ENCODE data around the gene METTL6.

METTL6 gene

DNA sequence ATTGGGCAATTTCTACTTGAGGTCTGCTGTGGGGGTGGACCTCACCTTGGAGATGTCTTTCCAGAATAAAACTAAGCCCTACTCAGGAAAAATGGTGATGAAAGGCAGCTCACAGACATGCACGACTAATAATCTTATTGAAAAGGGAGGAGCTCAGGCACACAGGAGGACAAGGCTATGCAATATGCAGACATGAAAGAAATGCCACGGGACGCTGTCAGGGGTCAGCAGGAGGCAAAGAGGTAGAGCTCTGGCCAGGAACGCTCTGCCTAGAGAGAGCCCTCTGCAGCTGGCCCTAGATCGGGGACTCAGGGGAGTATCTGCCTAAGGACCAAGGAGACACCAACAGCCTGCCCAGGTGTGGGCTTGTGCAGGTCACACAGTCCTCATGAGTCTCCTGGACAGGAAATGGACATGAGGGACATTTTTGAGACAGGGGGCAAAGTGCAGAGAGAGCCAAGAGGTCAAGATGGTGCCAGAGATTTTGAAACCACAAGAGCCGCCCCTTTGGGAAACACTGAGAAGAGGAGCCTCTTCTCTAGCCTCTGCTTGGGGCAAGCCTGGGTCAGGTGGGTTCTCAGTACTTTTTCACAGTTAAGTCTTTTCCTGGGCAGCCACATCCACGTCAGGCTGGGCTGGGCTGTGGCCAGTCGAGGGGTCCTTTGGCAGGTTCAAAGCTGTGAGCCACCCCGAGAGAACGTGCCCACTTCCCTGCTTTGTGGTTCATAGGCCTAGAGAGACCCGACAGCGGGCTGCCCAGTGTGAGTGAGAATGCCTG lies 23.3 kb upstream of the METTL6 start:
- TF ChIP-seq CTCF (IDR thresholded peaks at IDR 0.05; ENCODE audit: extremely low read depth, missing control alignments), result no peak
- DNase-seq (ENCODE audit: low spot score), result no peak

GRCh38 chr3:15449489-15450224 lies 22.3 kb upstream of the METTL6 start:
- TF ChIP-seq CTCF (IDR thresholded peaks at IDR 0.05; ENCODE audit: extremely low read depth, missing control alignments), result no peak

DNA sequence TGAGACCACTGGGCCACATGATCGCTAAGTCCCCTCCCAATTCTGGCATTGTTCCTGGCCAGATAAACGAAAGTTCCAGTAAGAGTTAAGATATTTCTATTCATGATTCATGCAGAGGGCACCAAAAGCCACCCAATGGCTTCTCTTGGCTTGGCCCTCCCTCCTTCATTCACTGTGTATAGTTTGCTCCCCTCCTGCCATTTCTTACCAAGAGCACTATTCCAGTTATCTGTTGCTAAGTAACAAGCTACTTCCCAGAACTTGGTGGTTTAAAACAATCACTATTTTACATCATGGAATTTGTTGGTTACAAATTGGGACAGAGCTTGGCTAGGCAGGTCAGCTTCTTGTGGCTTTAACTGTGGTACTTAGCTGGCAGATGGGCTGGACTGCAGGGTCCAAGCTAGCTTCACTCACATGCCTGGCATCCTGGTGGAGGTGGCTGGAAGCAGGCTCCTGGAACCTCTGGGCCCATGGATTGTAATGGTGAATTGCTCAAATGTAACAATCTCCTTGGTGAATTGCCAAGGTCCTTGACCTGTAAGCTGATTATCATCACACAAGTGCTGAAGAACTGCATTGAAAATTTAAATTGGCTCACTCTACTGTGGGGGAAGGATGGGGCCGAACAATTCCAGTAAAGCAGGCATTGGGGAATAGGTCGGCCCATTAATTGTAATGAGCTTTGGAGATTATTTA lies 16.6 kb upstream of the METTL6 start:
- no peak for TF ChIP-seq CTCF (IDR thresholded peaks at IDR 0.05; ENCODE audit: extremely low read depth, missing control alignments)
- DNase-seq (ENCODE audit: low spot score), result no peak

More at GRCh38 chr3:15449489-15450224, 22.3 kb upstream of the METTL6 start:
- no peak for DNase-seq (ENCODE audit: low spot score)

- no peak for DNase-seq (ENCODE audit: low spot score)
- TF ChIP-seq CTCF (IDR thresholded peaks at IDR 0.05; ENCODE audit: extremely low read depth, missing control alignments), result no peak
These were observed 13.5 kb upstream of the METTL6 start for GRCh38 chr3:15440891-15441290.

DNA sequence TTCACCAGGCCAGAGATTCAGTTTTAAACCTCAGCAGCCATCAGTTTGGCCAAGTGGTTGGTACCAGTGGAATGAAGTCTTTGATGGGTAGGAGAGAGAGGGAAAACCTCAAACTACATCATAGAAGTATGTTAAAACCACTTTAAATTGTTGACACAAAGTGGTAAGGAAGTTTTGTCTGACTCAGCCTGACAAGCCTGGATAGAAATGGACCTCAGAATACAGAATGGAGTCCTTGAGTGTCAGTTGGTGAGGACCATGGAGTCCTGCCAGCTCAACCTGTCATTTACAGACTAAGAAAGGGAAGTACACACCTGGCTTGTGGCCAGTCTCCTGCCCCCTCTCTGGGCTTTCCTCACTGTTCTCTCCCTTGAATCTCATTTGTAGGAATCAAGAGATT lies 12.1 kb upstream of the METTL6 start:
- no peak for TF ChIP-seq CTCF (IDR thresholded peaks at IDR 0.05; ENCODE audit: extremely low read depth, missing control alignments)
- DNase-seq (ENCODE audit: low spot score), result no peak

DNA sequence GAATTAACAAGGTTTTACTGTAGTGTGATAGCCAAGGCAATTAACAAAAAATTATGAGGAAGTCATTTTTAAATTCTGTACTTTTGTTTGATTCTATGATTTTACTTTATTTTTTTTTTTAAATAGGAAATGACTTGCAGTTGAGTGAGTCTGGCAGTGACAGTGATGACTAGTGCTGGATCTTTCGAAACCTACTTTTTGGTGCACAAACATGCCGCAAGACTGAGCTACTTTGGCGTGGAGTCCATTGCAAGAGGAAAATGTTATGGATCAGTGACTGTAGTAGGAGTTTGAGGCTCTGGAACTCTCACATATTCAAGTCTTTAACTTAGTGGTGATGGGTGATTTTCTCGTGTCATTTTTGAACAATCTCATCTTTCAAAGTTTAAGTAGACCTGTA lies 11.6 kb upstream of the METTL6 start:
- TF ChIP-seq CTCF (IDR thresholded peaks at IDR 0.05; ENCODE audit: extremely low read depth, missing control alignments), result no peak
- no peak for DNase-seq (ENCODE audit: low spot score)

- no peak for TF ChIP-seq CTCF (IDR thresholded peaks at IDR 0.05; ENCODE audit: extremely low read depth, missing control alignments)
- no peak for DNase-seq (ENCODE audit: low spot score)
These were observed 8.9 kb upstream of the METTL6 start for GRCh38 chr3:15436246-15436645.
